Activated CD4-positive, alpha-beta T cell treated with anti-CD3 and anti-CD28 coated beads, Interleukin-2, amount 50 U/mL, for 1 hour (primary cell): ENCODE results near the gene PLEKHO1.
"Not testable (repeated sequence)": the region's sequence is repeated elsewhere in the genome, so short reads cannot be mapped to it uniquely, and the experiment has no call there.

ENCODE experiments used
- DNase-seq: peaks from one replicate; pipeline ENCODE4 v3.0.0-alpha.2; 2020

Gene PLEKHO1

GRCh38 chr1:150176593-150176992 is 26.9 kb downstream of the PLEKHO1 start:
- DNase-seq, result no peak

DNA sequence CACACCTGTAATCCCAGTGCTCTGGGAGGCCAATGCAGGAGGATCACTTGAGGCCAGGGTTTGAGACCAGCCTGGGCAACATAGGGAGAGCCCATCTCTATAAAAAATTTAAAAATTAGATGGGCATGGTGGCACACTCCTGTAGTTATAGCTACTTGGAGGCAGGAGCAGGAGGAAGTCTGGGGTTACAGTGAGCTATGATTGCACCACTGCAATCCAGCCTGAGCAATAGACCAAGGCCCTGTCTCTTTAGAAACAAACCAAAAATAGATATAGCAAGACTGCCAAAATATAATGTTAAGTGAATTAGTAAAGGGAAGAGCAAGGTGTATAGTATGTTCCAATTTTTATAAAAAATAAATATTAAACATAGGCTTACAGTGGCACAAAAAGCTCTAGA is 28.8 kb downstream of the PLEKHO1 start:
- DNase-seq, result no peak

GRCh38 chr1:150179867-150180266 is 30.2 kb downstream of the PLEKHO1 start:
- DNase-seq, result no peak

DNA sequence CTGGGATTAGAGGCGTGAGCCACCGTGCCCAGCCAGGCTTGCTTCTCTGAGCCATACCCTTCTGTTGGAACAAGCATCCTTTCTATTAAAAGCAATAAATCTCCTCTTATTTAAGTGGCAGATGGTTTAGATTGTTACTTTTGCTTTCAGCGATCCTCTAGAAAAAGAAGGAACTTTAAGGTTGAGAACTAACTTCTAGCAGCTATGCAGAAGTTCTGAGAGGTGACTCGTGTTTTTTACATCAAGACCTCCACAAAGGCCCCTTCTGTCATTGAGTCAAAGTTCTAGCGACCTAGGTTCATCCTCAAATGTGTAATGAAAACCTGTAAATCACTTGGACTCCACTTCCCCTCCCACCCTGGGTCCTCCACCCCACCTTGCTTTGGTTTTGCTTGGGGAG is 30.8 kb downstream of the PLEKHO1 start:
- no peak for DNase-seq

- no peak for DNase-seq
These were observed 32.5 kb downstream of the PLEKHO1 start for GRCh38 chr1:150182247-150182646.

- DNase-seq, result no peak
These were observed 33.3 kb downstream of the PLEKHO1 start for GRCh38 chr1:150183061-150183460.

DNA sequence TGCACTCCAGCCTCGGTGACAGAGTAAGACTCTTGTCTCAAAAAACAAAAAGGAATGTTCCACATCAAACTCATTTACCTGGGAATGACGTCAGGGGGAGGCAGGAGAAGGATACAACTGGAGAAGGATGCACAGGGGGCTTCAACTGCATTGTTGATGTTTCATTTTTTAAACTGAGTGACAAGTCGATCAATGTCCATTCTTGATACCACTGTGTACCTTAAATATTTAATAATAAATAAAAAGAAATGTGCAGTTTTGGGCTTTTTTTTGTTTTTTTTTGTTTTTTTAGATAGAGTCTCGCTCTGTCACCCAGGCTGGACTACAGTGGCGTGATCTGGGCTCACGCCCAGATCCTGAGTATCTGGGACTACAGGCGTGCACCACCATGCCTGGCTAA is 35.8 kb downstream of the PLEKHO1 start:
- no peak for DNase-seq

DNA sequence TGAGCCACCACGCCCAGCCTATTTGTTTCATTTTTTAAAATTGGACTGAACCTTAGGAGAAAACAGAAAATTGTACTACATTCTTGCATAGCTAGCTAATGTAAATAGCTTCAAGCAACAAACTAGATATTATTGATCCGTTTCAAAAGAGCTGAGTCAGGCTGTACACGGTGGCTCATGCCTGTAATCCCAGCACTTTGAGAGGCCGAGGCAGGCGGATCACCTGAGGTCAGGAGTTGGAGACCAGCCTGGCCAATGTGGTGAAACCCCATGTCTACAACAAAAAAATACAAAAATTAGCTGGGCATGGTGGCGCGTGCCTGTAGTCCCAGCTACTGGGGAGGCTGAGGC is 36.7 kb downstream of the PLEKHO1 start:
- DNase-seq, result not testable (repeated sequence)

DNA sequence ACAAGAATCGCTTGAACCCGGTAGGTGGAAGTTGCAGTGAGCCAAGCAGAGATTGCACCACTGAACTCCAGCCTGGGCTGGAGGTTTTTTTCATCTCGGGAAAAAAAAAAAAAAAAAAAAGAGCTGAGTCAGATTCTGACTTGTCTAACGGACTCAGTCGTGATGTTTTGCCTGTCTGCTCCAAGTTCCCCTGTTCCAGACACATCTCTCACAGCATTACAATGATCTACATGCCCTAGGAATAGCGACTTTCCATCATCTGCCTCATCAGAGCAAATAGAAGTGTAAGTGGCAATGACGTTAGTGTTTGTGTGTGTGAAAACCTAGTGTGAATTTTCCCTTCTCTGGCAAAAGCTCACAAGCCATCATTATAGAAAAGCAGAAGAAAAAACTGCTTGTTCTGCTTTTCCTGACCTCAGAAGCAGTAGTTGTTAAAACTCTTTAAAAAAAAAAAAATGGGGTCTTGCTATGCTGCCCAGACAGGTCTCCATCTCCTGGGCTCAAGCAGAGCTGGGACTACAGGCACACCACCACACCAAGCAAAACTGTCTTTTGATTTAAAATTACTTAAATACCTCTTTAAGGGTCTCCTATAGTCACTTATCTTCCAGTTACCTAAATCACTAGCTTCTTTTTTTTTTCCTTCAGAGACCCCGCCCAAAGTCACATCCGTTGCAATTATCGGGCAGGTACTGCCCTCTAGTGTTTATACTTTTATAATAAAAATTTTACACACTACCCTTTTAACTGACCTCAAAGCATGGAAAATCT is 37.3 kb downstream of the PLEKHO1 start:
- no peak for DNase-seq

DNA sequence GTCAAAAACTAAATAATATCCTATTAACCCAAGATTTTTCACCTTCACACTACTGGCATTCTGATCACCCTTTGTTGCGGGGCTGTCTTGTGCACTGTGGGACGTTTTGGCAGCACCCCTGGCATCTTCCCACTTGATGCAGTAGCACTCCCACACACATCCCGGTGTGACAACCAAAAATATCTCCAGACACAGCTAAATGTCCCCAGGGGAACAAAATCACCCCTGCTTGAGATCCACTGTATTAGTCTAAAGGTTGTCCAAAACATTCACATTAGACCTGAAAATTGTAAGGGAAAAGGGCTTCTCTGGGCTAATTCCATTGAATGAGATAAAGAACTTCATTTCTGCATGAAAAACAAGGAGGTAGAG is 37.8 kb downstream of the PLEKHO1 start:
- DNase-seq, result no peak

DNA sequence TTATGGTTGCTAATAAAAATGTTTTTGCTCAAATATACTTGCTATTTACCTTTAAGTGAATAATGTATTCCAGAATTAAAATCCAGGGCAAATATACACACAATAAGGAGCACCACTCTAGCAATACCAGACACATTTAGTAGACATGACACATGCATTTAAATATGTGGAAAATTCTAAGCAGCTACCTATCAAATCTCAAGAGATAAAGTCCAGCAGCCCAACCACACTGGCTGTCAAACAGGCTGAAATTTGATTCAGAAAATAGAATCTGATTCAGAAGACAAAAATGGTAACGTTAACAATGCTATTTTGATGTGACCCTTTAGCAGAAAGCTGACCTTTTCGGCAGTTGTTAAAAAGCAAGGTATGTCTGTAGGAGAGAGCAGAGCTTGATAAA is 42.3 kb downstream of the PLEKHO1 start:
- no peak for DNase-seq

GRCh38 chr1:150194381-150195031 is 44.8 kb downstream of the PLEKHO1 start:
- no peak for DNase-seq

GRCh38 chr1:150196417-150196816 is 46.7 kb downstream of the PLEKHO1 start:
- DNase-seq, result no peak

GRCh38 chr1:150207281-150207971 is 57.7 kb downstream of the PLEKHO1 start:
- DNase-seq, result no peak

GRCh38 chr1:150208460-150208859 is 58.7 kb downstream of the PLEKHO1 start:
- DNase-seq, result not testable (repeated sequence)
